HepG2 (cell line): Measurements from ENCODE around the gene MTA1. TPM values are rescaled to one million over a fixed set of nuclear protein-coding genes. Genes with fewer than 3 reads are reported as not detected.

ENCODE experiments used
- ATF2 ChIP-seq: sonication (generic); formaldehyde crosslinking; IDR thresholded peaks from 2 replicates; pipeline ENCODE4 v1.4.0; 2020; ENCODE audit warnings: missing genetic modification reagents
- HINFP ChIP-seq: sonication (generic); formaldehyde crosslinking; IDR thresholded peaks from 2 replicates; pipeline ENCODE4 v1.4.0; 2020; ENCODE audit warnings: low read depth, mild to moderate bottlenecking, missing genetic modification reagents
- IRX3 ChIP-seq: sonication (generic); formaldehyde crosslinking; IDR thresholded peaks from 2 replicates; pipeline ENCODE4 v1.8.1; 2023; ENCODE audit warnings: mild to moderate bottlenecking, low read depth, missing genetic modification reagents, borderline replicate concordance
- JUNB ChIP-seq: sonication (generic); formaldehyde crosslinking; IDR thresholded peaks from 2 replicates; pipeline ENCODE4 v1.8.0; 2022; ENCODE audit warnings: missing genetic modification reagents, mild to moderate bottlenecking, borderline replicate concordance
- KDM6A ChIP-seq: IDR thresholded peaks from 2 replicates; pipeline ENCODE4 v1.6.1; 2016; ENCODE audit warnings: low read depth
- MAFG ChIP-seq: sonication (generic); formaldehyde crosslinking; IDR thresholded peaks from 2 replicates; pipeline ENCODE4 v1.5.1; 2020; ENCODE audit warnings: mild to moderate bottlenecking, missing genetic modification reagents
- MTA3 ChIP-seq: sonication (generic); formaldehyde crosslinking; IDR thresholded peaks from 2 replicates; pipeline ENCODE4 v1.4.0; 2020; ENCODE audit warnings: missing genetic modification reagents
- PATZ1 ChIP-seq: sonication (generic); formaldehyde crosslinking; IDR thresholded peaks from 2 replicates; pipeline ENCODE4 v1.4.0; 2020; ENCODE audit warnings: missing genetic modification reagents
- REPIN1 ChIP-seq: sonication (generic); formaldehyde crosslinking; IDR thresholded peaks from 2 replicates; pipeline ENCODE4 v1.8.0; 2022; ENCODE audit warnings: missing genetic modification reagents, low read depth, mild to moderate bottlenecking, borderline replicate concordance
- SPEN ChIP-seq: sonication (generic); formaldehyde crosslinking; IDR thresholded peaks from 2 replicates; pipeline ENCODE4 v1.5.1; 2020; ENCODE audit warnings: low read depth, mild to moderate bottlenecking, missing genetic modification reagents
- TEAD3 ChIP-seq: optimal IDR thresholded peaks from 2 replicates; pipeline ENCODE3; 2016; ENCODE audit warnings: borderline replicate concordance
- ZBTB43 ChIP-seq: sonication (generic); formaldehyde crosslinking; conservative IDR thresholded peaks from 2 replicates; pipeline ENCODE4 v1.4.0; 2020; ENCODE audit warnings: missing genetic modification reagents
- ZMYM2 ChIP-seq: sonication (generic); formaldehyde crosslinking; IDR thresholded peaks from 2 replicates; pipeline ENCODE4 v1.8.0; 2022; ENCODE audit warnings: mild to moderate bottlenecking, missing genetic modification reagents
- ZNF251 ChIP-seq: sonication (generic); formaldehyde crosslinking; IDR thresholded peaks from 2 replicates; pipeline ENCODE4 v1.9.0; 2021; ENCODE audit warnings: mild to moderate bottlenecking, missing genetic modification reagents
- ZNF547 ChIP-seq: sonication (generic); formaldehyde crosslinking; IDR thresholded peaks from 2 replicates; pipeline ENCODE4 v1.5.1; 2020; ENCODE audit warnings: mild to moderate bottlenecking, missing genetic modification reagents
- ZNF704 ChIP-seq: sonication (generic); formaldehyde crosslinking; IDR thresholded peaks from 2 replicates; pipeline ENCODE4 v1.8.1; 2023; ENCODE audit warnings: mild to moderate bottlenecking, inconsistent platforms, moderate library complexity, missing genetic modification reagents, borderline replicate concordance
- ZNF746 ChIP-seq: sonication (generic); formaldehyde crosslinking; IDR thresholded peaks from 2 replicates; pipeline ENCODE4 v1.8.0; 2022; ENCODE audit warnings: mild to moderate bottlenecking, missing genetic modification reagents
- polyA plus RNA-seq, 8 experiments: library from polyadenylated mRNA; depleted of rRNA in 3 of 8; stranded (reverse) in 7 of 8; unstranded in 1 of 8; fragments of >200 nt; fragmentation: Illumina TruSeq in 4 of 8; extraction: Trizol in 4 of 8; gene quantifications; 2 replicates each; pipeline versions ENCODE4 v1.2.1 to v1.2.3, GENCODE V29; 2011 to 2016; ENCODE audit warnings: low read depth in 4 of 8, missing spikeins in 1 of 8, mixed read lengths in 1 of 8; ENCODE audit not compliant: insufficient read depth in 1 of 8
- total RNA-seq, 5 experiments: library from RNA; depleted of rRNA; stranded (reverse); fragments of >200 nt; fragmentation: Illumina TruSeq; extraction: Trizol; gene quantifications; 2 replicates each; pipeline ENCODE4 v1.2.3, GENCODE V29; 2016; ENCODE audit warnings: low read depth in 1 of 5

The MTA1 gene
- total and polyA plus RNA-seq, 2 of the 13 experiments (the other 11 are each of a cell fraction or from before 2014, with no cell fraction given): 35.2 to 85.8 TPM

- TF ChIP-seq TEAD3 (CRISPR knock-in tag): peak; percentile 80
- no peak for TF ChIP-seq HINFP (CRISPR knock-in tag)
- no peak for TF ChIP-seq ZMYM2 (CRISPR knock-in tag)
- no peak for TF ChIP-seq ZNF547
- no peak for TF ChIP-seq MAFG (CRISPR knock-in tag)
- TF ChIP-seq JUNB (CRISPR knock-in tag): no peak
- TF ChIP-seq ZNF746 (CRISPR knock-in tag): no peak
- TF ChIP-seq MTA3 (CRISPR knock-in tag): no peak
- TF ChIP-seq PATZ1 (CRISPR knock-in tag): peak; percentile 79
- TF ChIP-seq ZNF704 (CRISPR knock-in tag): no peak
- peak; percentile 90 for TF ChIP-seq IRX3 (CRISPR knock-in tag)
- TF ChIP-seq ZNF251 (CRISPR knock-in tag): no peak
- TF ChIP-seq ATF2: no peak
- peak; percentile 61; the same call in 1 of the 2 replicates for TF ChIP-seq REPIN1 (CRISPR knock-in tag)
- TF ChIP-seq ZBTB43 (CRISPR knock-in tag): peak; percentile 23; the same call in 1 of the 2 replicates
- TF ChIP-seq KDM6A (CRISPR knock-in tag): no peak
- peak; percentile 50; the same call in 1 of the 2 replicates for TF ChIP-seq SPEN (CRISPR knock-in tag)
Observed at GRCh38 chr14:105419195-105420091, at the start of gene MTA1 (continued).
